ENCODE measurements around the gene R3HDM4. TPM values are rescaled to one million over a fixed set of nuclear protein-coding genes. Genes with fewer than 3 reads are reported as not detected.
A peak's percentile ranks its signal among the peaks of the same experiment; 100 is the strongest.

The R3HDM4 gene
- total and polyA plus RNA-seq, 9 of the 15 experiments (the other 6 are each of a cell fraction or from before 2014, with no cell fraction given), result 3.2 to 154 (median 59.0) TPM

GRCh38 chr19:858284-858683 lies 54.7 kb downstream of the R3HDM4 start:
- Histone ChIP-seq H3K4me3 (no peak overlapping the region), H3K4me1 (replicated peaks in 1 of 2; ENCODE audit: control insufficient read depth in 2 of 2, insufficient read depth in 2 of 2, low read length in 2 of 2) (peaks cover 18 to 58% of the 10 kb centered on the region in 2 experiments), H3K36me3 (ENCODE audit: control insufficient read depth, insufficient read depth, low read length) (no peaks in the 10 kb centered on the region), H3K9ac (ENCODE audit: insufficient read depth in 1 of 2, low read depth in 2 of 2, low read length in 2 of 2) (no peak overlapping the region), H3K9me1 (ENCODE audit: control insufficient read depth, insufficient read depth, low read length) (no peaks in the 10 kb centered on the region), H3K27me3 (ENCODE audit: control insufficient read depth in 2 of 2, insufficient read depth in 2 of 2, low read length in 2 of 2) (no peaks in the 10 kb centered on the region), H3K4me2 (ENCODE audit: insufficient read depth, low read length) (no peak overlapping the region), H4K20me1 (replicated peaks; ENCODE audit: control insufficient read depth, insufficient read depth, low read length) (no peaks in the 10 kb centered on the region), H2AFZ (ENCODE audit: low read depth, low read length) (no peak overlapping the region), H3K27ac (ENCODE audit: extremely low read depth, low read depth, low read length) (no peak overlapping the region), H3K9me3 (replicated peaks; ENCODE audit: control insufficient read depth, insufficient read depth, low read depth, low read length) (no peaks in the 10 kb centered on the region), H3K79me2 (ENCODE audit: control insufficient read depth, insufficient read depth, low read length) (peaks cover 7% of the 10 kb centered on the region)
- no peak for ATAC-seq
- DNase-seq (ENCODE audit: extremely low read depth in 1 of 4, low spot score in 3 of 4), result no peak
- no TSS peak for BruUV-seq (replicated peaks)
- 69% methylated on average over 9 of the region's 9 CpGs for WGBS (ENCODE audit: insufficient coverage, low coverage, missing lambda C conversion rate)
- TF ChIP-seq BCOR (IDR thresholded peaks at IDR 0.05) (peak; percentile 56), RBM25 (IDR thresholded peaks at IDR 0.05; ENCODE audit: low read depth, low read length, severe bottlenecking) (peak; percentile 21), MIER1 (IDR thresholded peaks at IDR 0.05; ENCODE audit: low read depth) (no peak), SMARCA4 (IDR thresholded peaks at IDR 0.05) (no peak), CTCFL (IDR thresholded peaks at IDR 0.05; ENCODE audit: borderline replicate concordance, insufficient read depth, low read depth, low read length, poor library complexity, severe bottlenecking) (no peak), KDM1A (IDR thresholded peaks at IDR 0.05) (peak in 1 of 2 experiments; percentile 26; a peak in 2 of 4 replicates), SOX6 (IDR thresholded peaks at IDR 0.05) (no peak), ZNF232 (CRISPR knock-in tag; IDR thresholded peaks at IDR 0.05) (no peak)
- intact Hi-C loops (cut with micrococcal nuclease) (no loop called here), in situ Hi-C loops (cut with MboI) (loop anchor here (5.0 kb wide), 1 partner anchor 91 kb away; no protein-coding TSS in a partner anchor)
- POLR2A ChIA-PET, result interaction anchor here (1.0 kb wide), 1 partner anchor 10 kb away, joined by 3 read pairs; no protein-coding TSS in a partner anchor
- no peak for FAIRE-seq
- CTCF ChIA-PET (ENCODE audit: low intra/inter-chr PET ratio), result interaction anchor here (0.5 kb wide), 1 partner anchor 124 kb away, joined by 3 read pairs; no protein-coding TSS in a partner anchor

Measured in K562 (cell line).